Hematopoietic multipotent progenitor cell (in vitro differentiated cells): ENCODE data around the gene TLE7. TPM values are rescaled to one million over a fixed set of nuclear protein-coding genes. Genes with fewer than 3 reads are reported as not detected.

Experiments
- total RNA-seq: library from RNA; depleted of rRNA; stranded (reverse); fragments of >200 nt; gene quantifications from one replicate; pipeline ENCODE4 v1.2.3, GENCODE V29; 2012

TLE7 gene
- total RNA-seq, 1 donor = not detected

Other genes starting within 250 kb of the TLE7 start
- gene HYDIN, start 211.3 kb downstream of the TLE7 start, total RNA-seq = 0.27 TPM
- 20.5 TPM for gene CMTR2, start 152.7 kb downstream of the TLE7 start, total RNA-seq
- gene CALB2, start 83.3 kb downstream of the TLE7 start, total RNA-seq = not detected
- gene ZNF23, start 20.2 kb upstream of the TLE7 start, total RNA-seq = 4.8 TPM
- 3.5 TPM for gene ZNF19, start 47.3 kb upstream of the TLE7 start, total RNA-seq
- gene CHST4, start 84.4 kb upstream of the TLE7 start, total RNA-seq = not detected
- gene TAT, start 135.0 kb upstream of the TLE7 start, total RNA-seq = not detected
- gene MARVELD3, start 184.1 kb upstream of the TLE7 start, total RNA-seq = under 0.01 TPM